ENCODE measurements around the gene FKBP1A. TPM values are rescaled to one million over a fixed set of nuclear protein-coding genes. Genes with fewer than 3 reads are reported as not detected.
A peak's percentile ranks its signal among the peaks of the same experiment; 100 is the strongest.

Gene FKBP1A
- polyA plus RNA-seq, 1 of the 3 experiments (the other 2 are of a cell fraction) = 362 TPM

DNA sequence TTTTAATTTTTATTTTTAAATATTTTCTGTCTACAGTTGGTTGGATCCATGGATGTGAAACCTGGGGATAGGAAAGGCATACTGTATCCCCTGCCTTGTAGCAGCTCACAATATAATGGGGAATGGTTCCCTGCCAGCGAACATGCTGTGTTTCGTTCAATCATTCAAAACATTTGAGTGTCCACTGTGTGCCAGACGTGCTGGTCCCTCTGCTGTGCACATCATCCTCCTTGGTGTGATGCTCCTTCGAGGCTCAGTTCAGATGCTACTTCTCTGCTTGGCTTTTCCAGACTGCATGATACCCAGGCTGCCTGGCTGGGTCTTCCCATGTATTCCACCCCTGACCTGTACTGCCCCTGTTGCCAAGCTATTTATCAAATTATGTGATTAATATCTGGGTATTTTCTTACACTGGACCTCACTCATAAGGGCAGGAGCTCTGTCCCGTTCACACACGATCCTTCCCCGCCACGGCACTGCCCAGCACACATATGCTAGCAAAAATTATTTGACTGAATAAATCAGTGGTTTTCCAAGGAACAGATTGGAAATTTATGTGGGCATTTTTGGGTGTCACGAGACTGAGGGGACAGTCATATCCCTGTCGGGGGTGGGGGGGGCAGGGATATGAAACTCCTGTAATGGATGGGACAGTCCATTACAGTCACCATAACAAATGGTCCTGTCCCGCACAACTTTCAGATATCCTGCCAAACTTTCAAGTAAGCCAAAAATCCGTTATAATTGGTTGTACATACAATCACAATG lies 68.8 kb downstream of the FKBP1A start:
- POLR2A ChIA-PET = no interaction called here

DNA sequence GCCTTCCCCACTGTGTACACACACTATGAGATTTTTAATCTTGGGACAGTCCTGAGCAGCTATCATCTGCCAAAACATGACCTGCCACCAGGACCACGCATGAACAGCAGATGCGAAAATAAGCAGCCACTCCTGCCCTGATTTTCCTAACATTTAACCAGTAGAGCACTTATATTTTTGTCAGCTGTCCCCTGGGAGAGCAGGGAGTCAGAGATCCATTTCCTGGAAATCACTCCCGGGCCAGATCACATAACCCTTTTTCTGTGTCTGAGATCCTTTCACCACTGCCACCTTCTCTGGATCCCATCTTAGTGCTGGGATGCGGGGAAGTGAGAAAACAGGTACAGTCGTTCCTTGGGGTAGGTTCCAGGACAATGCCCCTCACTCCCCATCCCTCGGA lies 69.6 kb downstream of the FKBP1A start:
- TF ChIP-seq RCOR1 (IDR thresholded peaks at IDR 0.05; ENCODE audit: low read length) (no peak), TAF1 (IDR thresholded peaks at IDR 0.05; ENCODE audit: borderline replicate concordance, low read depth, low read length) (no peak), GABPA (IDR thresholded peaks at IDR 0.05; ENCODE audit: low read depth) (no peak), RAD21 (IDR thresholded peaks at IDR 0.05; ENCODE audit: low read length) (no peak), ELF1 (IDR thresholded peaks at IDR 0.05) (no peak), GATA2 (CRISPR knock-in tag; IDR thresholded peaks at IDR 0.05) (no peak), FOXJ3 (CRISPR knock-in tag; IDR thresholded peaks at IDR 0.05) (no peak), RXRA (IDR thresholded peaks at IDR 0.05; ENCODE audit: borderline replicate concordance, low read depth) (no peak), SMC3 (IDR thresholded peaks at IDR 0.05; ENCODE audit: low read depth, low read length) (no peak), POLR2AphosphoS5 (IDR thresholded peaks at IDR 0.05; ENCODE audit: low read depth, low read length) (no peak), MXI1 (IDR thresholded peaks at IDR 0.05; ENCODE audit: low read depth, low read length) (no peak), NRF1 (IDR thresholded peaks at IDR 0.05; ENCODE audit: low read depth, low read length) (no peak)
- TF ChIP-seq, protein P1, sequence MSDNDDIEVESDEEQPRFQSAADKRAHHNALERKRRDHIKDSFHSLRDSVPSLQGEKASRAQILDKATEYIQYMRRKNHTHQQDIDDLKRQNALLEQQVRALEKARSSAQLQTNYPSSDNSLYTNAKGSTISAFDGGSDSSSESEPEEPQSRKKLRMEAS (IDR thresholded peaks at IDR 0.05; ENCODE audit: low read depth) = no peak
- TF ChIP-seq, protein P2, sequence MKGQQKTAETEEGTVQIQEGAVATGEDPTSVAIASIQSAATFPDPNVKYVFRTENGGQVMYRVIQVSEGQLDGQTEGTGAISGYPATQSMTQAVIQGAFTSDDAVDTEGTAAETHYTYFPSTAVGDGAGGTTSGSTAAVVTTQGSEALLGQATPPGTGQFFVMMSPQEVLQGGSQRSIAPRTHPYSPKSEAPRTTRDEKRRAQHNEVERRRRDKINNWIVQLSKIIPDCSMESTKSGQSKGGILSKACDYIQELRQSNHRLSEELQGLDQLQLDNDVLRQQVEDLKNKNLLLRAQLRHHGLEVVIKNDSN (IDR thresholded peaks at IDR 0.05; ENCODE audit: borderline replicate concordance, low read depth) = no peak
- H3K4me3 ChIP-seq (ENCODE audit: low read depth in 2 of 2, low read length in 1 of 2) = no peak overlapping the region
- H2AFZ ChIP-seq (ENCODE audit: low read depth) = peak overlapping the region; percentile 94
- peaks cover 32 to 43% of the 10 kb centered on the region in 2 experiments for H3K4me1 ChIP-seq (ENCODE audit: control insufficient read depth in 1 of 2, insufficient read depth in 2 of 2, low read depth in 1 of 2, low read length in 1 of 2)
- peaks cover 17% of the 10 kb centered on the region for H3F3A ChIP-seq (replicated peaks; ENCODE audit: insufficient read depth)
- no peaks in the 10 kb centered on the region for H3K27me3 ChIP-seq (ENCODE audit: insufficient read depth)
- DNase-seq = no peak
- peaks cover 28% of the 10 kb centered on the region for H3K79me2 ChIP-seq (ENCODE audit: insufficient read depth)
- ChIA-PET CTCF (interaction anchor here (1.1 to 1.4 kb wide), 3 partner anchors 10 to 145 kb away, joined by 3 read pairs; no protein-coding TSS in a partner anchor), POLR2A (no interaction called here)
- 70% methylated on average over 6 of the region's 6 CpGs for WGBS (ENCODE audit: low lambda C conversion rate)
- no peaks in the 10 kb centered on the region for H3K36me3 ChIP-seq (replicated peaks in 1 of 2; ENCODE audit: control insufficient read depth in 1 of 2, insufficient read depth in 2 of 2, low read length in 1 of 2)
- H4K20me1 ChIP-seq (ENCODE audit: insufficient read depth) = no peaks in the 10 kb centered on the region; the same call in 1 of the 2 replicates
- H3K9me2 ChIP-seq = no peaks in the 10 kb centered on the region
- H3K9me3 ChIP-seq = no peaks in the 10 kb centered on the region
- H3K4me2 ChIP-seq = peak overlapping the region; percentile 52
- H3K9ac ChIP-seq = peak overlapping the region; percentile 57
- peak overlapping the region; percentile 28 to 98; a peak in 3 of 4 replicates for H3K27ac ChIP-seq (ENCODE audit: low read depth in 2 of 2, low read length in 1 of 2)

More for the DNA sequence above, 68.8 kb downstream of the FKBP1A start:
- H3K79me2 ChIP-seq (ENCODE audit: insufficient read depth) = peaks cover 35% of the 10 kb centered on the region
- H4K20me1 ChIP-seq (ENCODE audit: insufficient read depth) = no peaks in the 10 kb centered on the region; the same call in 1 of the 2 replicates
- no peaks in the 10 kb centered on the region for H3K27me3 ChIP-seq (ENCODE audit: insufficient read depth)
- no peaks in the 10 kb centered on the region for H3K9me3 ChIP-seq
- 57% methylated on average over 12 of the region's 12 CpGs for WGBS (ENCODE audit: low lambda C conversion rate)
- H3K36me3 ChIP-seq (replicated peaks in 1 of 2; ENCODE audit: control insufficient read depth in 1 of 2, insufficient read depth in 2 of 2, low read length in 1 of 2) = no peaks in the 10 kb centered on the region
- H2AFZ ChIP-seq (ENCODE audit: low read depth) = peak overlapping the region; percentile 66
- TF ChIP-seq, protein P3, sequence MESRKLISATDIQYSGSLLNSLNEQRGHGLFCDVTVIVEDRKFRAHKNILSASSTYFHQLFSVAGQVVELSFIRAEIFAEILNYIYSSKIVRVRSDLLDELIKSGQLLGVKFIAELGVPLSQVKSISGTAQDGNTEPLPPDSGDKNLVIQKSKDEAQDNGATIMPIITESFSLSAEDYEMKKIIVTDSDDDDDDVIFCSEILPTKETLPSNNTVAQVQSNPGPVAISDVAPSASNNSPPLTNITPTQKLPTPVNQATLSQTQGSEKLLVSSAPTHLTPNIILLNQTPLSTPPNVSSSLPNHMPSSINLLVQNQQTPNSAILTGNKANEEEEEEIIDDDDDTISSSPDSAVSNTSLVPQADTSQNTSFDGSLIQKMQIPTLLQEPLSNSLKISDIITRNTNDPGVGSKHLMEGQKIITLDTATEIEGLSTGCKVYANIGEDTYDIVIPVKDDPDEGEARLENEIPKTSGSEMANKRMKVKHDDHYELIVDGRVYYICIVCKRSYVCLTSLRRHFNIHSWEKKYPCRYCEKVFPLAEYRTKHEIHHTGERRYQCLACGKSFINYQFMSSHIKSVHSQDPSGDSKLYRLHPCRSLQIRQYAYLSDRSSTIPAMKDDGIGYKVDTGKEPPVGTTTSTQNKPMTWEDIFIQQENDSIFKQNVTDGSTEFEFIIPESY (IDR thresholded peaks at IDR 0.05; ENCODE audit: borderline replicate concordance, low read depth) = no peak
- no peak for TF ChIP-seq FOXM1 (IDR thresholded peaks at IDR 0.05; ENCODE audit: low read depth)
- DNase-seq = no peak
- CTCF ChIA-PET = interaction anchor here (1.4 kb wide), 1 partner anchor 145 kb away, joined by 3 read pairs; no protein-coding TSS in a partner anchor
- peaks cover 17% of the 10 kb centered on the region for H3F3A ChIP-seq (replicated peaks; ENCODE audit: insufficient read depth)
- H3K27ac ChIP-seq (ENCODE audit: low read depth in 2 of 2, low read length in 1 of 2) = peak overlapping the region; percentile 75 to 98; a peak in 3 of 4 replicates
- H3K9ac ChIP-seq = peak overlapping the region; percentile 99
- H3K4me1 ChIP-seq (ENCODE audit: control insufficient read depth in 1 of 2, insufficient read depth in 2 of 2, low read depth in 1 of 2, low read length in 1 of 2) = peaks cover 32 to 42% of the 10 kb centered on the region in 2 experiments
- no peaks in the 10 kb centered on the region for H3K9me2 ChIP-seq
- peak overlapping the region; percentile 87 to 97 for H3K4me3 ChIP-seq (ENCODE audit: low read depth in 2 of 2, low read length in 1 of 2)
- H3K4me2 ChIP-seq = peak overlapping the region; percentile 89

Data from SK-N-SH (cell line).